Loucy (cell line): ENCODE results near the gene DNM3.

Source experiments
- EZH2phosphoT487 ChIP-seq: fragments of 200-600 bp; IDR thresholded peaks from 2 replicates; pipeline ENCODE4 v1.6.1; 2018; ENCODE audit warnings: antibody characterized with exemption, mild to moderate bottlenecking, moderate library complexity, borderline replicate concordance
- TF ChIP-seq, protein P1 (sequence below): fragments of 200-600 bp; sonication (generic); conservative IDR thresholded peaks from 2 replicates; pipeline ENCODE4 v1.5.1; 2014; ENCODE audit warnings: mild to moderate bottlenecking, antibody characterized with exemption, low read length

GRCh38 chr1:171972846-171973245, 131.5 kb downstream of the DNM3 start:
- TF ChIP-seq, protein P1, sequence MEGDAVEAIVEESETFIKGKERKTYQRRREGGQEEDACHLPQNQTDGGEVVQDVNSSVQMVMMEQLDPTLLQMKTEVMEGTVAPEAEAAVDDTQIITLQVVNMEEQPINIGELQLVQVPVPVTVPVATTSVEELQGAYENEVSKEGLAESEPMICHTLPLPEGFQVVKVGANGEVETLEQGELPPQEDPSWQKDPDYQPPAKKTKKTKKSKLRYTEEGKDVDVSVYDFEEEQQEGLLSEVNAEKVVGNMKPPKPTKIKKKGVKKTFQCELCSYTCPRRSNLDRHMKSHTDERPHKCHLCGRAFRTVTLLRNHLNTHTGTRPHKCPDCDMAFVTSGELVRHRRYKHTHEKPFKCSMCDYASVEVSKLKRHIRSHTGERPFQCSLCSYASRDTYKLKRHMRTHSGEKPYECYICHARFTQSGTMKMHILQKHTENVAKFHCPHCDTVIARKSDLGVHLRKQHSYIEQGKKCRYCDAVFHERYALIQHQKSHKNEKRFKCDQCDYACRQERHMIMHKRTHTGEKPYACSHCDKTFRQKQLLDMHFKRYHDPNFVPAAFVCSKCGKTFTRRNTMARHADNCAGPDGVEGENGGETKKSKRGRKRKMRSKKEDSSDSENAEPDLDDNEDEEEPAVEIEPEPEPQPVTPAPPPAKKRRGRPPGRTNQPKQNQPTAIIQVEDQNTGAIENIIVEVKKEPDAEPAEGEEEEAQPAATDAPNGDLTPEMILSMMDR, result no peak
- TF ChIP-seq EZH2phosphoT487, result no peak
